H4 (cell line): ENCODE data around the gene CALHM3. TPM values are rescaled to one million over a fixed set of nuclear protein-coding genes. Genes with fewer than 3 reads are reported as not detected.

ENCODE experiments used
- DNase-seq: peaks from one replicate; pipeline ENCODE4 v3.0.0-alpha.2; 2015; ENCODE audit warnings: low spot score
- total RNA-seq: library from RNA; depleted of rRNA; stranded (reverse); fragments of >200 nt; shearing (Covaris generic); gene quantifications from 2 replicates; pipeline ENCODE4 v1.2.3, GENCODE V29; 2014

The CALHM3 gene
- total RNA-seq, 1 experiment from 2014 or later = not detected

GRCh38 chr10:103450201-103450695, 28.8 kb downstream of the CALHM3 start:
- DNase-seq = no peak

- DNase-seq = no peak
Measured at GRCh38 chr10:103449208-103450144, 29.6 kb downstream of the CALHM3 start.

- DNase-seq = no peak
Measured at GRCh38 chr10:103448746-103449145, 30.3 kb downstream of the CALHM3 start.

- DNase-seq = no peak
Measured at GRCh38 chr10:103447187-103447586, 31.9 kb downstream of the CALHM3 start.

- DNase-seq = no peak
Measured at GRCh38 chr10:103445767-103446567, 33.1 kb downstream of the CALHM3 start.

- no peak for DNase-seq
Measured at GRCh38 chr10:103445366-103445765, 33.7 kb downstream of the CALHM3 start.

GRCh38 chr10:103444478-103444877, 34.6 kb downstream of the CALHM3 start:
- DNase-seq = no peak

GRCh38 chr10:103443475-103444185, 35.4 kb downstream of the CALHM3 start:
- no peak for DNase-seq

GRCh38 chr10:103442031-103442461, 37.0 kb downstream of the CALHM3 start:
- no peak for DNase-seq

GRCh38 chr10:103441611-103442010, 37.4 kb downstream of the CALHM3 start:
- DNase-seq = no peak

GRCh38 chr10:103441206-103441605, 37.8 kb downstream of the CALHM3 start:
- no peak for DNase-seq

- DNase-seq = no peak
Measured at GRCh38 chr10:103440416-103440815, 38.6 kb downstream of the CALHM3 start.

GRCh38 chr10:103439776-103440175, 39.3 kb downstream of the CALHM3 start:
- no peak for DNase-seq

GRCh38 chr10:103433858-103434257, 45.2 kb downstream of the CALHM3 start:
- no peak for DNase-seq

- DNase-seq = no peak
Measured at GRCh38 chr10:103431902-103432301, 47.1 kb downstream of the CALHM3 start.

GRCh38 chr10:103429647-103430046, 49.4 kb downstream of the CALHM3 start:
- DNase-seq = no peak

GRCh38 chr10:103428989-103429643, 49.9 kb downstream of the CALHM3 start:
- DNase-seq = no peak

- no peak for DNase-seq
Measured at GRCh38 chr10:103427866-103428265, 51.2 kb downstream of the CALHM3 start.

GRCh38 chr10:103423748-103424147, 55.3 kb downstream of the CALHM3 start:
- no peak for DNase-seq
